H9 (cell line): ENCODE data around the gene PRKAG1. TPM values are rescaled to one million over a fixed set of nuclear protein-coding genes. Genes with fewer than 3 reads are reported as not detected.

Experiments
- DNase-seq: peaks from one replicate; pipeline ENCODE4 v3.0.0-alpha.2; 2017
- H2AFZ ChIP-seq: one replicate; pipeline ENCODE4 v1.6.1; 2013; ENCODE audit warnings: mild to moderate bottlenecking, low read length, control low read depth, moderate library complexity
- H2AK5ac ChIP-seq: 2 replicates; pipeline ENCODE4 v1.6.1; 2013; ENCODE audit warnings: low read length, control low read depth, mixed read lengths; ENCODE audit not compliant: insufficient read length
- H2BK120ac ChIP-seq: one replicate; pipeline ENCODE4 v1.6.1; 2013; ENCODE audit warnings: low read depth, mild to moderate bottlenecking, low read length, control low read depth, inconsistent platforms; ENCODE audit not compliant: poor library complexity, severe bottlenecking
- H2BK12ac ChIP-seq: 2 replicates; pipeline ENCODE4 v1.6.1; 2013; ENCODE audit warnings: low read length, control low read depth, mixed read lengths, low read depth; ENCODE audit not compliant: insufficient read length
- H2BK15ac ChIP-seq: 2 replicates; pipeline ENCODE4 v1.6.1; 2013; ENCODE audit warnings: low read depth, low read length, control low read depth
- H2BK20ac ChIP-seq: one replicate; pipeline ENCODE4 v1.6.1; 2013; ENCODE audit warnings: low read depth, mild to moderate bottlenecking, low read length, control low read depth, inconsistent platforms; ENCODE audit not compliant: poor library complexity, severe bottlenecking
- H2BK5ac ChIP-seq: 2 replicates; pipeline ENCODE4 v1.6.1; 2013; ENCODE audit warnings: low read length, control low read depth, mixed read lengths; ENCODE audit not compliant: insufficient read length
- H3K14ac ChIP-seq: 2 replicates; pipeline ENCODE4 v1.6.1; 2013; ENCODE audit warnings: low read length, control low read depth; ENCODE audit not compliant: insufficient read depth
- H3K18ac ChIP-seq: 2 replicates; pipeline ENCODE4 v1.6.1; 2013; ENCODE audit warnings: low read depth, mild to moderate bottlenecking, mixed read lengths, low read length, control low read depth; ENCODE audit not compliant: insufficient read length
- H3K23ac ChIP-seq: 2 replicates; pipeline ENCODE4 v1.6.1; 2013; ENCODE audit warnings: low read length, control low read depth, mixed read lengths, low read depth; ENCODE audit not compliant: insufficient read length
- H3K23me2 ChIP-seq: 2 replicates; pipeline ENCODE4 v1.6.1; 2013; ENCODE audit warnings: low read depth, mild to moderate bottlenecking, mixed read lengths, low read length, control low read depth; ENCODE audit not compliant: insufficient read length, poor library complexity, severe bottlenecking
- H3K27ac ChIP-seq: 2 replicates; pipeline ENCODE4 v1.5.1; 2013; ENCODE audit warnings: low read length, control low read depth, mixed read lengths, low read depth; ENCODE audit not compliant: insufficient read length
- H3K27me3 ChIP-seq: 2 replicates; pipeline ENCODE4 v1.6.1; 2013; ENCODE audit warnings: low read length, control low read depth, inconsistent platforms; ENCODE audit not compliant: insufficient read depth
- H3K4ac ChIP-seq: 2 replicates; pipeline ENCODE4 v1.6.1; 2013; ENCODE audit warnings: low read depth, mild to moderate bottlenecking, control low read depth, inconsistent platforms, low read length, moderate library complexity
- H3K4me1 ChIP-seq: 2 replicates; pipeline ENCODE4 v1.6.1; 2013; ENCODE audit warnings: low read length, control low read depth, inconsistent platforms; ENCODE audit not compliant: insufficient read depth
- H3K4me2 ChIP-seq: 2 replicates; pipeline ENCODE4 v1.6.1; 2013; ENCODE audit warnings: low read length, control low read depth, mixed read lengths; ENCODE audit not compliant: insufficient read length, insufficient read depth
- H3K56ac ChIP-seq: 2 replicates; pipeline ENCODE4 v1.6.1; 2013; ENCODE audit warnings: low read depth, mild to moderate bottlenecking, mixed read lengths, low read length, control low read depth; ENCODE audit not compliant: insufficient read length
- H3K79me1 ChIP-seq: 2 replicates; pipeline ENCODE4 v1.6.1; 2013; ENCODE audit warnings: low read depth, mild to moderate bottlenecking, moderate library complexity, low read length, control low read depth, inconsistent platforms; ENCODE audit not compliant: insufficient read depth, poor library complexity, severe bottlenecking
- H3K79me2 ChIP-seq: 2 replicates; pipeline ENCODE4 v1.6.1; 2013; ENCODE audit warnings: low read length, control low read depth, inconsistent platforms; ENCODE audit not compliant: insufficient read depth
- H3K9ac ChIP-seq: 2 replicates; pipeline ENCODE4 v1.6.1; 2013; ENCODE audit warnings: low read length, control low read depth, mixed read lengths; ENCODE audit not compliant: insufficient read length; ENCODE audit errors: extremely low read depth
- H3K9me3 ChIP-seq: one replicate; pipeline ENCODE4 v1.6.1; 2013; ENCODE audit warnings: low read depth, low read length, inconsistent platforms; ENCODE audit not compliant: control insufficient read depth
- H3T11ph ChIP-seq: one replicate; pipeline ENCODE4 v1.6.1; 2013; ENCODE audit warnings: mild to moderate bottlenecking, low read length, control low read depth, inconsistent platforms
- H4K20me1 ChIP-seq: one replicate; pipeline ENCODE4 v1.6.1; 2013; ENCODE audit not compliant: control insufficient read depth, insufficient read length, insufficient read depth
- H4K5ac ChIP-seq: 2 replicates; pipeline ENCODE4 v1.6.1; 2013; ENCODE audit warnings: low read depth, mild to moderate bottlenecking, mixed read lengths, low read length, control low read depth; ENCODE audit not compliant: insufficient read length
- H4K8ac ChIP-seq: replicated peaks from 2 replicates; pipeline ENCODE4 v1.6.1; 2013; ENCODE audit warnings: low read length, control low read depth, mixed read lengths, low read depth; ENCODE audit not compliant: insufficient read length
- H4K91ac ChIP-seq: 2 replicates; pipeline ENCODE4 v1.6.1; 2013; ENCODE audit warnings: low read depth, mild to moderate bottlenecking, moderate library complexity, mixed read lengths, low read length, control low read depth; ENCODE audit not compliant: insufficient read length
- H3K27ac Mint-ChIP-seq, 3 experiments: 2 replicates in 2 of 3; 3 replicates in 1 of 3; pipeline ENCODE4 v1.8.0; 2020 to 2021; ENCODE audit warnings: mixed read lengths in 3 of 3, mild to moderate bottlenecking in 1 of 3, moderate library complexity in 1 of 3
- H3K27me3 Mint-ChIP-seq: 2 replicates; pipeline ENCODE4 v1.8.0; 2021; ENCODE audit warnings: low read depth, mild to moderate bottlenecking, moderate library complexity, mixed read lengths
- H3K36me3 Mint-ChIP-seq, 3 experiments: 2 replicates in 2 of 3; 3 replicates in 1 of 3; pipeline ENCODE4 v1.8.0; 2020 to 2021; ENCODE audit warnings: low read depth in 3 of 3, mixed read lengths in 3 of 3; ENCODE audit not compliant: insufficient read depth in 1 of 3
- H3K4me1 Mint-ChIP-seq, 2 experiments: 2 replicates each; pipeline ENCODE4 v1.8.0; 2020; ENCODE audit warnings: mixed read lengths in 2 of 2
- H3K4me3 Mint-ChIP-seq, 2 experiments: 2 replicates in 1 of 2; 3 replicates in 1 of 2; pipeline ENCODE4 v1.8.0; 2020 to 2021; ENCODE audit warnings: mild to moderate bottlenecking in 2 of 2, mixed read lengths in 2 of 2, moderate library complexity in 1 of 2
- H3K9me3 Mint-ChIP-seq, 2 experiments: 2 replicates in 1 of 2; 3 replicates in 1 of 2; pipeline ENCODE4 v1.8.0; 2020; ENCODE audit warnings: mild to moderate bottlenecking in 2 of 2, mixed read lengths in 2 of 2, moderate library complexity in 1 of 2
- CTCF ChIP-seq: fragments of 200-600 bp; sonication (generic); conservative IDR thresholded peaks from 3 replicates; pipeline ENCODE4 v1.8.0; 2021; ENCODE audit warnings: antibody characterized with exemption, mild to moderate bottlenecking
- WGBS: extraction: QIAGEN DNeasy Blood & Tissue Kit; methylation state at CpG from one replicate; pipeline ENCODE4 v1.1.7; 2013; ENCODE audit warnings: missing lambda C conversion rate, low lambda C conversion rate, mixed read lengths; ENCODE audit not compliant: insufficient read length; ENCODE audit errors: extremely low coverage; 5-methylcytosine and 5-hydroxymethylcytosine counted together
- total RNA-seq: library from RNA; stranded (reverse); gene quantifications from 2 replicates; pipeline ENCODE4 v1.2.1, GENCODE V29; 2021

The PRKAG1 gene
- total RNA-seq, 1 experiment from 2014 or later, result 34.8 TPM

GRCh38 chr12:49022558-49023178 lies 4.1 kb upstream of the PRKAG1 start:
- H3K79me1 ChIP-seq, result no peaks in the 10 kb centered on the region
- no peaks in the 10 kb centered on the region for H3K4me1 ChIP-seq
- no peak overlapping the region for H3T11ph ChIP-seq
- Mint-ChIP-seq H3K36me3 (peaks cover 32 to 67% (median 62%) of the 10 kb centered on the region in 3 experiments), H3K4me1 (peaks cover 13 to 14% of the 10 kb centered on the region in 2 experiments), H3K9me3 (no peaks in the 10 kb centered on the region), H3K27me3 (no peaks in the 10 kb centered on the region; the same call in 1 of the 2 replicates), H3K4me3 (no peak overlapping the region), H3K27ac (no peak overlapping the region; a peak in 1 of 7 replicates)
- H3K14ac ChIP-seq, result no peak overlapping the region
- no peak overlapping the region for H3K4ac ChIP-seq
- no peak overlapping the region for H3K27ac ChIP-seq
- DNase-seq, result no peak
- H3K23me2 ChIP-seq, result peaks cover 8% of the 10 kb centered on the region
- H3K56ac ChIP-seq, result no peak overlapping the region
- no peak overlapping the region for H2BK20ac ChIP-seq
- H2BK15ac ChIP-seq, result no peak overlapping the region
- H3K4me2 ChIP-seq, result no peak overlapping the region
- no peaks in the 10 kb centered on the region for H3K9me3 ChIP-seq
- no peak overlapping the region for H3K9ac ChIP-seq
- no peak overlapping the region for H2BK120ac ChIP-seq
- H4K91ac ChIP-seq, result no peak overlapping the region
- no peak overlapping the region for H2BK12ac ChIP-seq
- no peaks in the 10 kb centered on the region for H4K20me1 ChIP-seq
- no peaks in the 10 kb centered on the region for H3K79me2 ChIP-seq
- no CpG with 5 or more reads among the region's 15 CpGs for WGBS
- no peak overlapping the region for H2AK5ac ChIP-seq
- no peak overlapping the region for H3K23ac ChIP-seq
- no peak overlapping the region for H2AFZ ChIP-seq
- H3K27me3 ChIP-seq, result no peaks in the 10 kb centered on the region; the same call in 1 of the 2 replicates
- H4K8ac ChIP-seq, result no peak overlapping the region
- no peak overlapping the region for H3K18ac ChIP-seq
- H4K5ac ChIP-seq, result no peak overlapping the region
- H2BK5ac ChIP-seq, result no peak overlapping the region
- no peak for TF ChIP-seq CTCF
